Activated CD8-positive, alpha-beta memory T cell treated with anti-CD3 and anti-CD28 coated beads for 1 hour (primary cell): ENCODE results near the gene ABCC2.
"Not testable (repeated sequence)": the region's sequence is repeated elsewhere in the genome, so short reads cannot be mapped to it uniquely, and the experiment has no call there.

ENCODE experiments used
- DNase-seq, 2 donors: peaks; one replicate each; pipeline ENCODE4 v3.0.0-alpha.2; 2020; ENCODE audit warnings: low read depth in 1 of 2; ENCODE audit errors: extremely low read depth in 1 of 2

ABCC2 gene

DNA sequence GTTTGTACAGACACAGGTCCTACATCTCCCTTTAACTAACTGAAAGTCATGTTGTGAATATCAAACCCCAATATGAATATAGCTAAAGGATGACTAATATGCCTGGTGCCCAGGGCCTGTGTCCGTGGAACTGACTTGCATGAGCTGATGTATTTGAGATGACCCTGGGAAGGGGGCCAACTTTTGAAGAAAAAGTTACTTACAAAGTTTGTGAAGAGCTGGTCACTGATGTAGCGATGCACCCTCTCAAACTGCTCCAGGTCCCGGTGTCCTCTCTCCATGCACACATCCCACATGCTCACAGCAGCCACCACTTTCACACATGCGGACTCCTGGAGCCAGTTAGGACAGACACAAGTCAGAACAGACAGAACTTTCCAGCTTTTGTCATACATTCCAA lies 106.2 kb downstream of the ABCC2 start:
- DNase-seq = no peak

DNA sequence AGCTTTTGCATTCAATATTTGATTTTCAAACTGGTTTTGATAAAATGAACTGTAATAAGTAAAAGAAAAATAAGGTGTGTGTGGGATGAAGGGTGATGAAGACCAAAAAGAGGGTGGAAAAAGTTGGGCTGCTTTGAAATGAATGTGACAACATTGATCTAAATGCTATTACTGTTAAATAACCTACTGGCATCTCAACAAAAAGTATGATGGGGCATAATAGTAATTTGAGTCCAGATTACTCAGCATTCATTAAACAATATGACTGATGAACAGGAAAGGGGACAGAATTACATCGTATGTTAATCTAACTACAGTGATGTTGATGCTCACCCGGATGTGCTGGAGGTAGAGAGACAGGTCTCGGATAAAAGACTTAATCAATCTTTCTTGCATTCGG lies 112.2 kb downstream of the ABCC2 start:
- no peak for DNase-seq

DNA sequence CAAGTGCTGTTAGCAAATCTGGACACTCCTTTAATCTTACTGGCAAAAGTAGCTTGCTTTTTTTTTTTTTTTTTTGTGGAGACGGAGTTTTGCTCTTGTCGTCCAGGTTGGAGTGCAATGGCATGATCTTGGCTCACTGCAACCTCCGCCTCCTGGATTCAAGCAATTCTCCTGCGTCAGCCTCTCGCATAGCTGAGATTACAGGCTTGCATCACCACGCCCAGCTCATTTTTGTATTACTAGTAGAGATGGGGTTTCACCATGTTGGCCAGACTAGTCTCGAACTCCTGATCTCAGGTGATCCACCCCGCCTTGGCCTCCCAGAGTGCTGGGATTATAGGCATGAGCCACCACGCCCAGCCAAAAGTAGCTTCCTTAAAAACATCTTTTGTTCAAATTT lies 112.6 kb downstream of the ABCC2 start:
- DNase-seq = not testable (repeated sequence)

DNA sequence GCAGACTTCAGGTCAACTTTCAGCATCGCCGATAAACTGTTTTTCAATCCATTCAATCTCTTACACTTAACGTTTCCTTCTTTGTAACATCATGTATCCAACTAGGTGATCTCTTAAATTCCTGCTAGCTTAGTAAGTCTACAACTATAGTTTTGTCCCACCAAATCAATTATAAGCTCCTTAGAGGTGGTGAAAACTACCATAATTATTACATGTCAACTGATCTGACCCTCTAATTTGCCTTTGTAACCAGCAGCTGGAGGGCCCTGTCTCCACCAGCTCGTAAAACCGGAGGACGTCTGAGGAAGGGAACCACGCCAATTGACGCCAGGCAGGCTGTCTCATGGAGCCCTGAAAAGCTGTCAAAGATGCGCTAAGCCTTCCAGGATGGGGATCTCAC lies 113.4 kb downstream of the ABCC2 start:
- DNase-seq = no peak
